ENCODE results near the gene DLGAP4. TPM values are rescaled to one million over a fixed set of nuclear protein-coding genes. Genes with fewer than 3 reads are reported as not detected.
A peak's percentile ranks its signal among the peaks of the same experiment; 100 is the strongest.
"Not testable (repeated sequence)": the region's sequence is repeated elsewhere in the genome, so short reads cannot be mapped to it uniquely, and the experiment has no call there.

DLGAP4 gene
- total RNA-seq, 1 donor from 2014 or later: 31.5 TPM

- no peak for ATAC-seq
Observed at GRCh38 chr20:36506253-36506652, 200.1 kb downstream of the DLGAP4 start.

- ATAC-seq: peak; percentile 64
Observed at GRCh38 chr20:36507746-36508145, 201.6 kb downstream of the DLGAP4 start.

DNA sequence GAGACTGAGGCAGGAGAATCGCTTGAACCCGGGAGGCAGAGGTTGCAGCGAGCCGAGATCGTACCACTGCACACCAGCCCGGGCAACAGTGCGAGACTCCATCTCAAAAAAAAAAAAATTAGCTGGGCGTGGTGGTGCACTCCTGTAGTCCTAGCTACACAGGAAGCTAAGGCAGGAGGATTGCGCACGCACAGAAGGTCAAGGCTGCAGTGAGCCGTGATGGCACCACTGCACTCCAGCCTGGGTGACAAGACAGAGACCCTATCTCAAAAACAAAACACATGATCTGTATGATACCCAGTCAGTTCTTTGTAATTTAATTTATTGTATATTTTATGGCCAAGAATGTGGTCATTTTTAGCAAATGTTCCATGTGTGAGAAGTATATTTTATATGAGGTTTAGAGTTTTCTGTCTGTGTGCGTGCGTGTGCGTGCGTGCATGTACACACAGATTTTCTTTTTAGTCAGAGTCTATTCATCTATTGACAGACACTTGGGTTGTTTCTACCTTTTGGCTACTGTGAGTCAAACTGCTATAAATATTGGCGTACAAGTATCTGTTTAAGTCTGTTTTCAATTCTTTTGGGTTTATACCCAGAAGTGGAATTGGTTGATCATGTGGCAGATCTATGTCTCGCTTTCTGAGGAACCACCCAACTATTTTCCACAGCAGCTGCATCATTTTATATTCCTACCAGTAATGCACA, 213.0 kb downstream of the DLGAP4 start:
- no peak for ATAC-seq

- no peak for ATAC-seq
Observed at GRCh38 chr20:36519944-36520343, 213.8 kb downstream of the DLGAP4 start.

GRCh38 chr20:36521526-36521925, 215.4 kb downstream of the DLGAP4 start:
- no peak for ATAC-seq

GRCh38 chr20:36522412-36522811, 216.3 kb downstream of the DLGAP4 start:
- ATAC-seq: not testable (repeated sequence)

GRCh38 chr20:36523341-36523740, 217.2 kb downstream of the DLGAP4 start:
- ATAC-seq: no peak

DNA sequence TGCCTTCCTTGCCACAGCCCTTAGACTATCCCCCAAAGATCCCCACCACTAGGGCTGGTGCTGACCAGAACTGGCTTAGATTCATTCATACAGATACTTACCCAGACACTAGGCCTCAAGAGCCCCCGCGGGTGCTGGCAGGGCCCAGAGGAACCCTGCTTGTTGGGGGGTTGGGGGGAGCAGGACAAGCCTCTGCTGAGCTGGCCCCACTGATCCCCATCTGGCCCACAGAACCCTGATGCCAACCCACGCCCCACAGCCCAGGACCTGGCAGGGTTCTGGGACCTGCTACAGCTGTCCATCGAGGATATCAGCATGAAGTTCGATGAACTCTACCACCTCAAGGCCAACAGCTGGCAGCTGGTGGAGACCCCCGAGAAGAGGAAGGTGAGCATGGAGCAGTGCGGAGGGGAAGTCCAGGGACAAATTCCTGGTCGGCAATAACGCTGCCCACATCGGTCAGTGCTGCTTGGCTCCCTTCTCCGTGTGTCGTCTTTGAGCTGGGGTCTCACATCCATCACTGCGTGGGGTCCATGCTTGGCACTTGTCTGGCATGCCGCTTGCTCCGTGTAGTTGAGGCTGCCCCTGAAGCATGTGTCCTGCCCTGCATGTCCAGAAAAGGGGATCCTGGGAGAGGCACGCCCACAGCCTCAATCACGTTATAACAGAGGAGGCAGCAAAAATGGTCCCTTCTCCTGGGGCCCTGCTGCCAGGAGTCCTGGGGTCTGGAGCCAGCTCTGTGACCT, 219.7 kb downstream of the DLGAP4 start:
- ATAC-seq: no peak

DNA sequence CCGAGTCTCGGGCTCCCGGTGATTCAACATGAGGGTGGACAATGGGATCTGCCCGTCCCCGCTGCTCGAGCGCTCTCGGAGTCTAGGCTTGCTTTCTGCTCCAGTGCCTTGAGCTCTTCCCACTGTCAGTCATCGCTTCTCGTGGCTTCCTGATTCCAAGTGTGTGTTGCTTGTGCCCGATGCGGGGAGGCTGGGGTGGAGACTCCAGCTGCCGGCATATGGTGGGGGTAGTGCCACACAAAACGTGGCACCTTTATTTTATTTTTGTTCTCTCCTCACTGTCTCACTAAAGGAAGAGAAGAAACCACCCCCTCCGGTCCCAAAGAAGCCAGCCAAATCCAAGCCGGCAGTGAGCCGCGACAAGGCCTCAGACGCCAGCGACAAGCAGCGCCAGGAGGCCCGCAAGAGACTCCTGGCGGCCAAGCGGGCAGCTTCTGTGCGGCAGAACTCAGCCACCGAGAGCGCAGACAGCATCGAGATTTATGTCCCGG, 220.4 kb downstream of the DLGAP4 start:
- ATAC-seq: no peak

- no peak for ATAC-seq
Observed at GRCh38 chr20:36527331-36528125, 221.4 kb downstream of the DLGAP4 start.

DNA sequence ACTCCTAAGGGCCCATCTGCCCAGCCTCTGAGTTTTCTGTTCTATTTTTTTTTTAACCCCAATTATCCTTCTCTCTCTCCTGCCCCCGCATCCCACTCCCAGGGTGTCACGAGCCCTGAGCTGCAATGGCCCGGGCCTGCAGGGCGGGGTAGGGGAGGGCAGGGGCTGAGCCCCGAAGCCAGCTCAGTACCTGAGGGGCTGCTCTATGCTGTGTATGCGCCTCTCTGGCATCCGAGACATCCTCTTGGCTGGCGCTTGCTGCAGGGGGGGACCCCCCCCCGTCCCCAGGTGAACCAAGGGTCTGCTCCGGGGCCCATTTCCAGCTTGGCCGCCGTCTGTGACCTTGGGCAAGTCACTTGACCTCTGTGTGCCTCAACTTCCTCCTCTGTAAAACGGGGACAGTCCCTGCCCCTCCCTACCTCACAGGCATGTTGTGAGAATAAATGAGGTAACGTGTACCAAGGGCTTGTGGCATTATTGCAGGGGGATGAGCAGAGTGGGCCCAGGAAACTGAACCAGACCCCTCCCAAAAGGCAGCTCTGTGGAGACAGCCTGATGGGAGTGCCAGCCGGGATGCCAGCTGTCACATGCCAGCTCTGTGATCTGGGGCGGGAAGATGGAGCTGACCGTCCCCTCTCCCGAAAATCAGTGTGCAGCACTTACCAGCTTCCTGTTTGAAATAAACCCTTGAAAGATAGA, 222.2 kb downstream of the DLGAP4 start:
- no peak for ATAC-seq

DNA sequence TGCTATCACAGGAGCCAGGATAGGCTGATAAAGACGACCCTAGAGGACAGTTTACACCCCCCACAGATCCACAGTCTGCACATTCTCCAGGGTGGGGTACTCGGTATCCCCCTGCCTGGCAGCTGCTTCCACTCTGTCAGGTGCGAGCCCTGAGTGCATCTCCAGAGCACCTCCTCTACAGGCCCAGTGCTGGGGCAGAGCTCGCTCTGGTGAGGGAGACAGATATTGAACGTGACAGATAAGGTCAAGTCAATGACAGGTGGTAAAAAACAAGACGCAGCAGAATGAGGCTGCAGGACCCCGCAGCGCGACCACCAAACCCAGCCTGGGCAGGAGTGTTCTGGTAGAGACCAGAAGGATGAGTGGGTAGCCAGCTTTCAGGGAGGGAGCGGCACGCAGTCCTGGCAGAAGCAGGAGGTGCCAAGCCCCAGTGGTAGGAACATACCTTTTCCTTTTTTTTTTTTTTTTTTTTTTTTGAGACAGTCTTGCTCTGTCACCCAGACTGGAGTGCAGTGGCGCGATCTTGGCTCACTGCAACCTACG, 222.8 kb downstream of the DLGAP4 start:
- no peak for ATAC-seq

DNA sequence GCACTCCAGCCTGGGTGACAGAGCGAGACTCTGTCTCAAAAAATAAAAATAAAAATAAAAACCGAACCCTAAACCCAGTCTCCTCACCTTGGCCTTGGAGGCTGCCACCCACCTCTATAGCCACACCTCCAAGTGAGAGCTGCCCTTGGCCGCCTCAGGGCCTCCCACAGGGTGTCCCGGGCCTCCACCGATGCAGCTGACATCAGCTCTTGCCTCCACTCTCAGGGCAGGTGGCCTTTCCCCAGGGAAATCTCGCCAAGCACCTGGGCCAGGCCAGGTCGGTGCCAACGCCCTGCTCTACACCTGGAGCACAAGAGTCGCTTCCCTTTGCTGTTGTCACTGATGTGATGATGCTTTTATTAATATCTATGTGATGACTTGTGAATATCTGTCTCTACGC, 226.2 kb downstream of the DLGAP4 start:
- ATAC-seq: peak; percentile 13

- ATAC-seq: no peak
Observed at GRCh38 chr20:36532822-36533221, 226.7 kb downstream of the DLGAP4 start.

DNA sequence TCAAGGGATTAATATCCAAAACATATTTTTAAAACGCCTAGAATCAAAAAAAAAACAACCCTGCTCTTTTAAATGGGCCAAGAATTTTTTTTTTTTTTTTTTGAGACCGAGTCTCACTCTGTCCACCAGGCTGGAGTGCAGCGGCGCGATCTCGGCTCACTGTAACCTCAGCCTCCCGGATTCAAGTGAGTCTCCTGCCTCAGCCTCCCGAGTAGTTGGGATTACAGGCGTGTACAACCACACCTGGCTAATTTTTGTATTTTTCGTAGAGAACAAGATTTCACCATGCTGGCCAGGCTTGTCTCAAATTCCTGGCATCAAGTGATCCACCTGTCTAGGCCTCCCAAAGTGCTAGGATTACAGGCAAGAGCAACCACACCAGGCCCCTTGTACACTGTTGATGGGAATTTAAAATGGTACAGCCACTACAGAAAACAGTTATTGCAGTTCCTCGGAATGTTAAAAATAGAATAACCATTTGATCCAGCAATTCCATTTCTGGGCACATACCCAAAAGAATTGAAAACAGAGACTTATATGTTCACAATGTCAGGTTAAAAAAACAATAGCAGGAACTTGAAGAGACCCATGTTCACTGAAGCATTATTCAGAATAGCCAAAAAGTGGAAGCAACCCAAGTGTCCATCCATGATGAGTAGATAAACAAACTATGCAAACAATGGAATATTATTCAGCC, 232.0 kb downstream of the DLGAP4 start:
- ATAC-seq: no peak

- no peak for ATAC-seq
Observed at GRCh38 chr20:36540551-36541211, 234.5 kb downstream of the DLGAP4 start.

DNA sequence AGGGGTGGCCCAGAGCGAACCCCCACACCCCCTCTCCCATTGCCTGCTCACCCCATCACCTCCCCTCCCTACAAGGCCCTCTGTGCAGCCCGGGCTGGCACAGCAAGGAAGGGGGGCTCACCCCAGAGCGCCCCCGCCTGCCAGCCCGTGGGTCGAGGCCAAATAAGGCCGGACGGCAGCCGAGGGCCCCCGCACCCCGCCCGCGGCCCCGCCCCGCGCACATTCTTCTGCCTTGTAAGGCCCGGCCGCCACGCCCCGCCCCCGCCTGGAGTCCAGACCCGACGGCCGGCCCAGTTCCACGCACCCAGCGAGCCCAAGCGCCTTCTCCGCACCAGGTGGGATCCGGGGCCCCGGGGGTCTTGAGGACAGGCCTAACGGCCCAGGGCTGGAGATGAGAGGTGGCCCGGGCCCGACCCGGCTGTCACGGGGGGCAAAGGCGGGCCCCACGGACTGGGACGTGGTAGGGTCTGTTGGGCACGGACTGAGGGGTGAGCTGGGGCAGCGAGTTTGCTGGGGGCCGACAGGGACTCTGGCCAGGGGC, 235.2 kb downstream of the DLGAP4 start, which contains the start of gene MYL9:
MYL9 (plus strand) TSS at position 293 of the 541 bp plus-strand sequence. CDS start 3,366 bp downstream, outside the sequence.
- ATAC-seq: peak; percentile 53

DNA sequence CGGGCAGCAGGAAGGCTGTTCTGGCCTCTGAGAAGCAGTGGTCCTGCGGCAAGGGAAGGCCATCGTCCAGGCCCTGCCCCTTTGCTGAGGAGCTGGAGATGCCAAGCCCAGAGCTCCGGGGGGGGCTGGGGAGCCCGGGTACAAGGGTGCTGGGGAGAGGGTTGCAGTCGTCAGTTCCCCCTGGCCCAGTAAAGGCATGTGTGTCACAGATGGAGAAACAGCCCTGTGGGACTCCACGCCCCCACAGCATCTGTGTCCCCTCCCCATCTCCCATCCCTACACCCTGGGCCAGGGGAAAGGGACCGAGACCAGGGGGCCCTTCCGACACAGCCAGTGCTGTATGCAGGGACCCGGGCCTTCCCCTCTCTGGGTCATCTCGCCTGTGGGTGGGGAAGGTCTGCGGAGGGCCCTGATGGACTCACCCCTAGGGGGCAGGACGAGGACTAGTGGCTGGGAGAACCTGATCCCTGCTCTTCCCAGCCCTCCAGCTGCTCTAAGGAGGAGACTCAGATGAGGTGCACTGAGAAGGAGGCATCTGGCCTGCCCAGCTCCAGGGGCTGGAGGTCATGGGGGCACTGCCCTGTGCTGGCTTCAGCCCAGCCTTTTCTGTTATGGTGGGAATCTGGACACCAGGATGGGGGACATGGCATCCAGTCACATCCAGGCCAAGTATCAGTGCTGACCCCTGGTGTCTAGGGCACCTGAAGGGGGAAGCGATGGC, 235.8 kb downstream of the DLGAP4 start:
- peak; percentile 27 for ATAC-seq

DNA sequence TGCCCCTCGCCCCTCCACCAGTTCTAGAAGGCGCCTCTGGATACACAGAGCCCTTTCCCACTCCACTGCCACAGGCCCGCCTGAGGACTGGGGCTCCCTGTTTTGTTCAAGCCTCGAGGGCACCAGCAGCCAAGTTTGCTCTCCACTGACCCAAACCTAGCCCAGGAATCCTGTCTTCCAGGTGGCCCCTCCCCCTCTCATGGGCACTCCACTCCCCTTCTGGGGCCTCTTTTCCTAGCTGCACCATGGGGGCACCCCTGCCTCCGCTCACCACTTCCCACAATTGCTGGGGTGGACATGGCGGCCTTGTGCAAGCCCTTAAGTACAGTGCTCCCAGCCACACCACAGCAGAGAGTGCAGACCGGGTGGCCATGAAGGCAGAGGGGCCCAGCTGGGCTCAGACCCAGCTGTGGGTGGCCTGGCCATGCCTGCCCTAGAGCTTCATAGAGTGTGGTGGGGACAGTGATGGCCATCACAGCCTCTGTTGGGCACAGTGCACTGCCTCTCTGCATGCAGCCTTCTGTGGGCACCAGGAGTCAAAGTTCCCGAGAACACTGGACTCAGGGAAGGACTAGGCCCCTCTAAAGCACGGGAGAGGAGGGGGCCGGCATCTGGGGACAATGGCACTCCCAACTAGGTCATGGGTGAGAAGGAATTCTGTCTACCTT, 236.5 kb downstream of the DLGAP4 start:
- no peak for ATAC-seq

Data from esophagus mucosa (tissue), 1 donor.